CD1c-positive myeloid dendritic cell (primary cell): ENCODE measurements around the gene SALL4.
"Not testable (repeated sequence)": the region's sequence is repeated elsewhere in the genome, so short reads cannot be mapped to it uniquely, and the experiment has no call there.

ENCODE experiments used
- DNase-seq: peaks from one replicate; pipeline ENCODE4 v3.0.0-alpha.2; 2016; ENCODE audit errors: extremely low spot score

Gene SALL4

DNA sequence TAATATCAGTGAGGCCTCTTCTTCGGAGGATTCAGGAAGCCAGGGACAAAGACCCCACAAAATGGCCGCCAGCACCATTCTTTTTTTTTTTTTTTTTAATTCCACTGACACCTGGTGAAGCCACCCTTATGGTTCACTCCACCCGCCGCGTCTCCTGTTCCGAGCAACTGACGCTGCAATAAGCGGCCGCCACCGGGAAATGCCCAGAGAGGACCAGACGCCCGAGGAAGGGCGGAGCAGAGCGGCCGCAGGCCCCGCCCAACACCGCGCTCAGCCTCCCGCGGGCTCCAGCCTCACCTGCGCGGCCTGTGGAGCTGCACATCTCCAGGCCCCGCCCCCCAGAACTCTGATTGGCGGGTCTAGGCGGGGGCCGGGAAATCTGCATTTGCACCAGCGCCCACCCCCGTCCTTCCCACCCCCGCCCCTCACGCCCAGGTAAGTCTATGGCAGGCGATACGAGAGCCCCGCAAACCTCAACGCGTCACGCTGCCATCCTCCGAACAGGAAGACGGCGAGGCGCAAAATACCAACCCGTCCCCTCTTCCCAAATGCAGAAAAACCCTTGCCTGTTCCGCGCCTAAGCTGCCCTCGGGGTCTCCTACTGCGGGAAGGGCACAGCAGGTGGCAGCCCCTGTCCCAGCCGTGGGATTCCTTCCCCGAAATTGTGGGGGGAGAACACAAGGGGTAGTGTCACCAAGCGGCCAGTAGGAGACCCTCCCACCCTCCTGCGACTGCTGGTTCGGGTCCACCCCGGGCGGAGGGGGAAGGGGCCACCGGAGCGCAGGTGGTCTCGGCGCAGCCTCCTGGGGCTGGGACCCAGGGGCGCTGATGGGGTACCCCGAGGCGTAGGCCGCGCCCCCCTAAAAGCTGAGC lies 35.1 kb downstream of the SALL4 start:
- peak; percentile 2 for DNase-seq

DNA sequence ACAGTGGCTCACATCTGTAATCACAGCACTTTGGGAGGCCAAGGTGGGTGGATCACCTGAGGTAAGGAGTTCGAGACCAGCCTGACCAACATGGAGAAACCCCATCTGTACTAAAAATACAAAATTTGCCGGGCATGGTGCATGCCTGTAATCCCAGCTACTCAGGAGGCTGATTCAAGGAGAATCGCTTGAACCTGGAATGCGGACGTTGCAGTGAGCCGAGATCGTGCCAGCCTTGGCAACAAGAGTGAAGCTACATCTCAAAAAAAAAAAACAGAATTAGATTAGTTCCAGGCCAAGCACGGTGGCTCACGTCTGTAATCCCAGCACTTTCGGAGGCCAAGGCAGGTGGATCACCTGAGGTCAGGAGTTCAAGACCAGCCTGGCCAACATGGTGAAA lies 36.9 kb downstream of the SALL4 start:
- not testable (repeated sequence) for DNase-seq

DNA sequence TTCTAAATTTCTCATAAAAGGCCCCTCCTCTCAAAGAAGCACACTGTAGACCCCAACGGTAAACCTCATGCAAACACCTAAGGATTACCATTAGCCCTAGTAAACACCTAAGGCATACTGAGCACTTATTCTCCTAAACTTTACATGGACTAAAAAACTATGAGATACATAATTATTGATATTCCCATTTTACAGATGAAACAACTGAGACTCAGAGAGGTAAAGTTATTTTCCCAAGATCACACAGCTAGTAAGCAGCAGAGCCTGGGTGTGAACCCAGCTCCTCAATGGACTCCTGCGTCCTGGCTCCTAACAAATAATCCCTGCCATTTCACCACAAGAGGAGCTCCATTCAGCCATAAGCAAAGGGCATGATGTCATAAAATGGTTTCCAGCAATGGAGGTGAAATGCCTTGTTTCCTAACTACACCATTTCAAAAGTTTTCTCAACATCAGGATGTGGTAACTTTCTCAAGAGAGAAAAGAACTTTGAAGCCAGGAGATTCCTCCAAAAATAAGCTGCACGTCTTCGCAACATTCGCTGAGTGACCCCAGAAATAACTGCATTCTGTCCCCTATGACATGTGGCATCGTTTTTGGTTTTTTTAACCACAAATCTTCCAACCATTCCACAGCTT lies 38.2 kb downstream of the SALL4 start:
- DNase-seq = peak; percentile 5

DNA sequence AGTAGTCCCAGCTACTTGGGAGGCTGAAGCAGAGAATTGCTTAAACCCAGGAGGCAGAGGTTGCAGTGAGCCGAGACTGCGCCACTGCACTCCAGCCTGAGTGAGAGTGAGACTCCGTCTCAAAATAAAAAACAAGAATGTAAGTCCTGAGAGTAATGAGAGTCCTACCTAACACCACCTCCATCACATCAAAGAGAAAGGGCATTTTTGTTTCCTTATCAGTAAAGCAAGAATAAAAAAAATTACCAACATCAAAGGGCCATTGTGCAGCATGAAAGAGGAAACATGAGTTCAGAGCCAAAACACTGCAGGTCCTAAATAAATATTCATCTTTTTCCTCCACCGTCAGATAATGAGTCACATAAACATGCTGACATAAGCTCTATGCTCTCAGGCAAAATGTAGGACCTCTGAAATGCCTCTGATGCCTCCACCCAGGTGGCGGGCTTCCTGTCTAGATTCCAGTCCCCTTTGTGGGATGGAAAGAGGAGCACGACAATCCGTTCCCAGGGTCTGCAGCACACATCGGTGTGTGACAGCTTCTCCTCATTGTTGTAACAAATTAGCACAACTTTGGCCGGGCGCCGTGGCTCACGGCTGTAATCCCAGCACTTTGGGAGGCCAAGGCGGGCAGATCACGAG lies 41.3 kb downstream of the SALL4 start:
- DNase-seq = no peak

DNA sequence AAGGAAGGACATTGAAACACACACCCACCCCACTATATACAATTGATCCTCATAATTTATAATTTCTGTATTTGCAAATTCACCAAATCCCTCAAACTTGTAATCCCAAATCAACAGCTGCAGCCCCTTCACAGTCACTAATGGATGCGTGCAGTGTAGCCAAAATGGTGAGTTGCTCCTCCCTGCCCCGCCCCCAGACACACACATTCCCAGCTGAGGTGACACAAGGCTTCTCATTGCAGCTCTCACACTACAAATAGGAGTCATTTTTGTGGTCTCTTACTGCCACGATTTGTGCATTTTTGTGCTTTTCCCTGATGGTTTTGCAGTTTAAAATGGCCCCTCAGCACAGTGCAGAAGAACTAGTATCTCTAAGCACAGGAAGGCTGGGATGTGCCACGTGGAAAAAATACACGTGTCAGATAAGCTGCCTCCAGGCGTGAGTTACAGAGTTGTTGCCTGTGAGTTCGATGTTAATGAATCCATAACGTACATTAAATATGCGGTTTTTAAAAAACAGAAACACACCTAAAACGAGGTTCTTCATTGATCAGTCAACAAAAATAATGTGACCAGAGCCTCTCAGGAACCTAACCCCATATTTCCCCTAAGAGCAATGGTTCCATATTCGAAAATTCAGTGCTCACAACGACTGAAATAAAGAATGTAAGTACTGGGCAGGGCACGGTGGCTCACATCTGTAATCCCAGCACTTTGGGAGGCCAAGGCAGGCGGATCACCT lies 42.4 kb downstream of the SALL4 start:
- DNase-seq = no peak

DNA sequence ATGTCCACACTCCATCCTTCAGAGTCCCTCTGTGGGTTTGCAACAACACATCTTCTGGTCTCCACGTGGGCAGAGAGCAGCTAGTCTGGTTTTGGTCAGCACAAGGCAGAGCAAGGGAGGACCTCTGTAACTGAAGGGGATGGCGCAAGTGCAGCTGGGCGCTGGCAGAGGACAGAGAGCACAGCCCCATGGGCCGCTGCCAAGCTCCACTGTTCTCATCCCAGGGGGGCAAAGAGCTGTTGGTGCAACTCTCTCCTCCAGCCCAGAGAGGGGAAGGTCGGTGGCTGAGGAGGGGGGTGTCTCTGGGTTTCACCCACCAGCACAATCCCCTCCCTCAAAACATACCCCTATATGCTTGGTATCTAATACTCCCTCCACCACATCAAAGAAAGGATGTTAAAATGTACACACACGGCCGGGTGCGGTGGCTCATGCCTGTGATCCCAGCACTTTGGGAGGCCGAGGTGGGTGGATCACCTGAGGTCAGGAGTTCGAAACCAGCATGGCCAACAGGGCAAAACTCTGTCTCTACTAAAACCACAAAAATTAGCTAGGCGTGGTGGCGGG lies 43.3 kb downstream of the SALL4 start:
- DNase-seq = no peak

DNA sequence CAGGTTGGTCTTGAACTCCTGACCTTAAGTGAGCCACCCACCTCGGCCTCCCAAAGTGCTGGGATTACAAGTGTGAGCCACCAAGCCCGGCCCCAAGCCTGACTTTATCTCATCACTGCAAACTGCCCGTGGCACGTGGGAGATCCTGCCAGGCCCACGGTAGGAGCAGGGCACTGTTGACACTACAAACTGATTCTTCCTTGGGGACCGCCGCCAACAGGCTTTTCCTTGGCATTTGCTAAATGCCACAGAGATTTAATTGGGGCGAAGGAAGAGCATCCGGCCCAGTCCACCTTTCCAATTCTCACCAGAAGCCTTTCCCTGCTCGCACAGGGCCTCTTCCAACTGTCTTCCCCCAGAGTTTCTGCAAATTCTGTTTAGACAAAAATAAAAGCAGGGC lies 45.1 kb downstream of the SALL4 start:
- no peak for DNase-seq

DNA sequence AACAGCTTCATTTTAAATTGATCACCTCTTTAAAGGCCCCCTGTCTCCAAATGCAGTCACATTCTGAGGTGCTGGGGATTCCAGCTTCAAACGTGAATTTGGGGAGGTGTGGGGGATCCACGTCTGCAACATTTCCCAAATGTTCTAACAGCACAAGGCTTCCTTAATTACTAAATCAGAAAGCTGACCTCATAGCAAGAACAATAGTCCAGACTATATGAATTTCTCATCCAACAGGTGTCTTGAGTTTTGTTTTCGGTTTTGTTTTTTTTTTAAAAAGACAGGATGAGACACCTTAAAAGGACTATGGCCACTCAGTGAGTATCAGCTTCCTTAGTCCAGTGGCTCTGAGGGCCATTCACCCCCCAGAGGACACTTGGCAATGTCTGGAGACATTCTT lies 45.7 kb downstream of the SALL4 start:
- DNase-seq = no peak

DNA sequence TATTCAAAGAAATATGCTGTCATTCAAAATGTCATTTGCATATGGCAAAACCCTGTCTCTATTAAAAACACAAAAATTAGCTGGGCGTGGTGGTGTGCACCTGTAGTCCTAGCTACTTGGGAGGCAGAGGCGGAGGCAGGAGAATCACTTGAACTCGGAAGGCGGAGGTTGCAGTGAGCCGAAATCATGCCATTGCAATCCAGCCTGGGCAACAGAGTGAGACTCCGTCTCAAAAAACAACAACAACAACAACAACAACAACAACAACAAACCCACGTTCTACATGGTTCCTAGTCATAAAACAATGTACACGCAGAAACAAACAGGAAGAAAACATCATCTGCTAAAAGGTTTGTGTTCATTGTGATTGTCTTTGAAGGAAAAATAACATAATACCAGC lies 49.1 kb downstream of the SALL4 start:
- not testable (repeated sequence) for DNase-seq

DNA sequence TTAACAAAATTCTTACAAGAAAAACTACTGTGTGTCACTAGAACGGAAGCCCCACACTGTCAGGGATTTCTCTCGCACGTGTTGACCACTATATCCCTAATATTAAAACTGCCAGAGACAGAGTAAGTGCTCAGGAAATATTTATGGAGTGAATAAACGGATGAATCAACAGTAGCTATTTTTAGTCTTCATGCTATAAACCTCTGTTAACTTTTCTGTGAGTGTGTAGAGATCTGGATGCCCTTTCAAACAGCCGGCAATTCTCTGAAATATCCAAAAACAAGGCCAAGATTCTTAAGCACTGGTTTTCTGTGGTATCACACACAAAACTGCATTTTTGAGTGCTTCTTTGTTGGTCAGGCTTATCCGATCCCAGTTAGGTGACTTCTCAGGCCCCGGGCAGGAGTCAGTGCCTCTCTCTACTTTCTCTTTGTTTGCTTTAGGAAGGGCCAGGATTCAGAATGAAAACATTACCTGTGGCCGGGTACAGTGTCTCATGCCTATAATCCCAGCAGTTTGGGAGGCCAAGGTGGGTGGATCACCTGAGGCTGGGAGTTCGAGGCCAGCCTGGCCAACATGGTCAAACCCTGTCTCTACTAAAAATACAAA lies 49.9 kb downstream of the SALL4 start:
- no peak for DNase-seq

DNA sequence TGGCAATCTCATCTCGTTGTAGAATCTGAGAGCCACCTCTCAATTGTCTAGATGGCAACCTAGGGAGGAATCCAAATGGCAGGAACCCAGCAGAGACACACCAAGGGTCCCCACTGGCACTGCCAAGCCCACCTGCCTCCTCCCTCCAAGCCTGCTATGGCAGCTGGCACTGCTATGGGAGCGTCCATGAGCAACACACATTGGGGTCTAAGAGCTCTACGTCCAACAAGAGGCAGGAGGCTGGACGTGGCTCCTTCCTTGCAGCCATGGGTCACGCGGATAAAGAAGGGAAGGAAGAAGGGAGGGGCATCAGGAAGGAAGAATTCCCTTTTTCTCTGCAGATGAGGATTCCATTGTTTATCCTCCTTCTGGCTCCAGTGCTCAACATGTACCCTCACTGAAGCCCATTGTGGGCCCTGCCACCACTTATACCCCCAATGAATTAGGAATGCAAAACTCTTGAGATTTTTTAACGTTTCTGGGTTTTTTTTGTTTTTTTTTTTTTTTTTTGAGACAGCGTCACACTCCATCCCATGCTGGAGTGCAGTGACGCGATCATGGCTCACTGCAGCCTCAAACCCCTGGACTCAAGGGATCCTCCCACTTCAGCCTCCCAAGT lies 51.4 kb downstream of the SALL4 start:
- DNase-seq = no peak

DNA sequence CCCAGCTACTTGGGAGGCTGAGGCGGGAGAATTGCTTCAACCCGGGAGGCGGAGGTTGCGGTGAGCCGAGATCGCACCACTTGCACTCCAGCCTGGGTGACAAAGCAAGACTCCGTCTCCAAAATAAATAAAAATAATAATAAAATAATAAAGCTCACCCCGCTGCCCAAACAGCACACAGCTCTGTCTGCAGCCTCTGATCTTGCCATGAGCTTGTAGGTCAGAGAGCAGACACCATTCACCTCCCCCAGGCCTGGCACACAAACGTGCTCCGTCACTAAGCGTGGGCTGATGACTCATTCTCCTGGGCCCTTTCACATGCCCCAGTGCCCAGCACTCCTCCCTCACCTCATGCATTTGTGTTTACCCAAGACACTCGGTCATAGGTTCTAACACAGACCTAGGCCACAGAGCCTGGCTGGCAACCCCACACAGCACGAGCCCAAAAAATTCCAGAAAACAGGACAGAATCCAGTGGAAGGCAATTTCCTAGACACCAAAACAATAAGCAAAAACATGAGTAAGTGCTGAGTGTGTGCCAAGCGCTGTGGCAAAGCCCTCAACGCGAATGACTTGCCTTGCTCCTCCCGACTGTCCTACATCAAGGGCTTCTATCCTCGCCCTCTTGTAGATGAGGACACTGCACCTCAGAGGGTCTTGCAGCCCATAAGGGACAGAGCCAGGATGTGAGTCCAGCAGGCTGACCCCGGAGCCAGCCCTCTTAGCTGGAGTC lies 52.1 kb downstream of the SALL4 start:
- DNase-seq = peak; percentile 74

DNA sequence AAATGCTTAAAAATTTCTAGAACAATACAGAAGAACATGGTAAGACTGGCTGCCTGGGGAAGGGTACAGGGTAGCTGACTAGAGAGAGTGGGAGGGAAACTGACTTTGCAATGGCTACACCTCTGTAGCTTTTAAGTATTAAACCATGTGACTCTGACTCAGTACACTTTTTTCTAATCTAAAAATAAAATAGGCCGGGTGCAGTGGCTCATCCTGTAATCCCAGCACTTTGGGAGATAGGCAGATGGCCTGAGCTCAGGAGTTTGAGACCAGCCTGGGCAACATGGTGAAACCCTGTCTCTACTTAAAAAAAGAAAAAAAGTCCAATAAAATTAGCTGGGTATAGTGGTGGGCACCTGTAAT lies 52.7 kb downstream of the SALL4 start:
- DNase-seq = peak; percentile 13

DNA sequence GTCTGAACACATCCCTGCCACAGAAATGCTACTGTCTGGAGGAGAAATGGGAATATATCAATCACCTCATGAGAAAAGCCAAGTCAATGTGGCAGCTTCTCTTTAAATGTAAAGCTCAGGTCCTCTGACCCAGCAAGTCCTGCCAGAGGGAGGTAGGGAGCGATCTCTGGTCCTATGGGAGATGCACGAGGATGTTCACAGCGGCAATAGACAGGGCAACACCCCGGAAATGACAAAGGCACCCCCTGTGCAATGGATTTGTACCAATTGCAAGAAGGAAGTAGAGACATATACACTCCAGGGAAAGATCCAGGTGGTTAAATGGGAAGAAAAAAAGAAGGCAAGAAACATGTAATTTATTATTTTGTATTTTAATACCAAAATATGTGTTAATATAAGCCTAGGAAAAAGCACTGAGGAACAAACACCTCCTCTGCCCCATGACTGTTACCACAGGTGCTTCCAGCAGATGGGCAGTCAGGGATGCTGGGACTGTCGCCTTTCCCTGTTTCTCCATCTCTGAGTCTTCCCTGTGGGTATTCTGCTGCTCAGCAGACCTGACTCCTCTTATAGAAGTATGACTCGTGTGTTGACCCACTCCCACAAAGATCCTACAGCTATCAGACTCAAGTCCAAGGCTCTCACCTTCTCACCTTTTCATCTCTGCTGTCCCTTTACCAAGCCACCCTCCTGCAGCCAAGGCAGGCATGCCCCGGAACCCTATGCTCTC lies 55.0 kb downstream of the SALL4 start:
- DNase-seq = no peak

DNA sequence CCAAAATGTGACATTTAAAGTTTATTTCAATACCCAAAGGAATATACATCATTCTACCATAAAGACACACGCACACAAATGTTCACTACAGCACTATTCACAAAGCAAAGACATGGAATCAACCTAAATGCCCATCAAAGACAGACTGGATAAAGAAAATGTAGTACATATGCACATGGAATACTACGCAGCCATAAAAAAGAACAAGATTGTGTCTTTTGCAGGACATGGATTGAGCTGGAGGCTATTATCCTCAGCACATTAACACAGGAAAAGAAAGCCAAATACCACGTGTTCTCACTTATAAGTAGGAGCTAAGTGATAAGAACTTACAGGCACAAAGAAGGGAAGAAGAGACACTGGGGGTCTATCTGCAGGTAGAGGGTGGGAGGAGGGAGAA lies 56.5 kb downstream of the SALL4 start:
- DNase-seq = no peak

DNA sequence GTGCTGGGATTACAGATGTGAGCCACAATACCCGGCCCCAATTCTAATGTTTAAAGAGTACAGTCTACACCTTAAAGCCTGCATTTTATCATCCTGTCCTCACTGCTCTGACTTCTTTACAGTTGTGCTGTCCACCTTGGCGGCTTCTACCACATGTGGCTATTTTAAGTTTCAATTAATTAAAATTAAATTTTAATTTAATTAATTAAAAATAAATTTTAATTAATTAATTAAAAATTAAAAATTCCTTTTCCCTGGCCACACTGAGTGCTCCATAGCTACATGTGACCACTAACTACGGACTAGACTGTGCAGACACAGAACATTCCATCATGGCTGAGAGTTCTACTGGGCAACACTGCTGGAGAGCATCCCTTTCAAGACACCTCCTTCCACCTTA lies 61.5 kb downstream of the SALL4 start:
- DNase-seq = no peak

DNA sequence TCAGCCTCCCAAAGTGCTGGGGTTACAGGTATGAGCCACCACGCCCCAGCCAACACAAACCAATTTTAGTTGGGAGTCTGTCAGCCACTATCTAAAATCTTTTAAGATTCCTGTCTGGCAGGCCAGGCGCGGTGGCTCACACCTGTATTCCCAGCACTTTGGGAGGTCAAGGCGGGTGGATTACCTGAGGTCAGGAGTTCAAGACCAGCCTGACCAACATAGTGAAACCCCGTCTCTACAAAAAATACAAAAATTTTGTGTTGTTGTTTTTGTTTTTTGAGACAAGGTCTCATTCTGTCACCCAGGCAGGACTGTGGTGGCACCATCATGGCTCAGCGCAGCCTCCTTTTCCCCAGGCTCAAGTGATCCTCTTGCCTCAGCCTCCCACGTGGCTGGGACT lies 62.0 kb downstream of the SALL4 start:
- DNase-seq = not testable (repeated sequence)

DNA sequence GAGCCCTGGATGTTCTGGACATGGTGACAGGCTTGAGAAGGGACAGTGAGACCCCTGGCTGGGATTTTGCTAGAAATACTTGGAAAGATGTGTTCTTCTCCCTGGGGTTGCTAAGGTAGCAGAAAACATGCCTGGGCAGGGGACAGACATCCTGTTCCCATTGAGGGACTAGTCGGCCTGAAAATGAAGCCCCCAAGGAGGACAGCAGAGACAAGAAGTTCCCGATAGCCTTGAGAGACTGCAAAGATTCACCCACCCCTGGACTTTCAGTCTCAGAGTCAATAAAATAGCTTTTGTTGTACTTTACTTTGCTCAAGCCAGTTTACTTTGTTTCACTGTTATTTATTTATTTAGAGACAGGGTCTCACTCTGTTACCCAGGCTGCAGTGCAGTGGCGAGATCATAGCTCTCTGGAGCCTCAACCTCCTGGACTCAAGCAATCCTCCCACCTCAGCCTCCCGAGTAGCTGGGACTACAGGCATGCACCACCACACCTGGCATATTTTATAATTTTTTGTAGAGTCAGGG lies 62.5 kb downstream of the SALL4 start:
- no peak for DNase-seq

DNA sequence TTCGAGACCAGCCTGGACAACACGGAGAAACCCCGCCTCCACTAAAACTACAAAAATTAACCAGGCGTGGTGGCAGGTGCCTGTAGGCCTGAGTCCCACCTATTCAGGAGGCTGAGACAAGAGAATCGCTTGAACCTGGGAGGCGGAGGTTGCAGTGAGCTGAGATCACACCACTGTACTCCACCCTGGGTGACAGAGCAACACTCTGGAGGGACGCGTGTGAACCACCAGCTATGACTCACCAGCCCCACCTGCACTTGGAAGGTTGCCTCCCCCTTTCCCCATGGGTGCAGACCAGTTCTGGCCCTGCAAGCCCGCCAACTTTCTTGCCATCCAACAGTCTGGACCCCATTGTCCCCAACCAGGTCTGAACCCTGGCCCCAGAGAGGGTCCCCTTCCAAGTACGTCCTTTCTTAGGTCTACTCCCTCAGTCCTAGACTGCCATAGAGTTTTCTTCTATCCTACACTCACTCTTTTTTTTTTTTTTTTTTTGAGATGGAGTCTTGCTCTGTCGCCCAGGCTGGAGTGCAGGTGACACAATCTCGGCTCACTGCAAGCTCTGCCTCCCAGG lies 63.4 kb downstream of the SALL4 start:
- DNase-seq = no peak
